Parathyroid adenoma (tissue), 2 donors: Measurements from ENCODE around the gene AFAP1L2.

Source experiments
- H2AFZ ChIP-seq: fragments of 300-600 bp; sonication (generic); one replicate; pipeline ENCODE4 v1.7.0; 2017; ENCODE audit warnings: antibody characterized with exemption, mild to moderate bottlenecking
- H3K27ac ChIP-seq: fragments of 300-600 bp; sonication (generic); one replicate; pipeline ENCODE4 v1.7.0; 2017
- H3K27me3 ChIP-seq: fragments of 300-600 bp; sonication (generic); one replicate; pipeline ENCODE4 v1.7.0; 2017; ENCODE audit warnings: low read length; ENCODE audit not compliant: control insufficient read depth, insufficient read depth
- H3K36me3 ChIP-seq: fragments of 300-600 bp; sonication (generic); one replicate; pipeline ENCODE4 v1.7.0; 2017; ENCODE audit warnings: low read length; ENCODE audit not compliant: control insufficient read depth, insufficient read depth
- H3K4me1 ChIP-seq: fragments of 300-600 bp; sonication (generic); one replicate; pipeline ENCODE4 v1.7.0; 2017; ENCODE audit warnings: control low read depth
- H3K4me2 ChIP-seq: fragments of 300-600 bp; sonication (generic); one replicate; pipeline ENCODE4 v1.7.0; 2017; ENCODE audit warnings: low read length
- H3K4me3 ChIP-seq: fragments of 300-600 bp; sonication (generic); one replicate; pipeline ENCODE4 v1.7.0; 2017; ENCODE audit warnings: low read depth, low read length
- H3K79me2 ChIP-seq: fragments of 300-600 bp; sonication (generic); one replicate; pipeline ENCODE4 v1.7.0; 2017; ENCODE audit warnings: control low read depth
- H3K9ac ChIP-seq: fragments of 300-600 bp; sonication (generic); one replicate; pipeline ENCODE4 v1.7.0; 2017; ENCODE audit warnings: mild to moderate bottlenecking
- H3K9me3 ChIP-seq: fragments of 300-600 bp; sonication (generic); one replicate; pipeline ENCODE4 v1.7.0; 2017; ENCODE audit warnings: low read length; ENCODE audit not compliant: control insufficient read depth
- TF ChIP-seq, protein P1 (sequence below): fragments of 300-600 bp; sonication (generic); IDR thresholded peaks from one replicate; pipeline ENCODE4 v1.7.0; 2017; ENCODE audit warnings: antibody characterized with exemption, mild to moderate bottlenecking
- donor health status: primary hyperparathyroidism.

The AFAP1L2 gene

DNA sequence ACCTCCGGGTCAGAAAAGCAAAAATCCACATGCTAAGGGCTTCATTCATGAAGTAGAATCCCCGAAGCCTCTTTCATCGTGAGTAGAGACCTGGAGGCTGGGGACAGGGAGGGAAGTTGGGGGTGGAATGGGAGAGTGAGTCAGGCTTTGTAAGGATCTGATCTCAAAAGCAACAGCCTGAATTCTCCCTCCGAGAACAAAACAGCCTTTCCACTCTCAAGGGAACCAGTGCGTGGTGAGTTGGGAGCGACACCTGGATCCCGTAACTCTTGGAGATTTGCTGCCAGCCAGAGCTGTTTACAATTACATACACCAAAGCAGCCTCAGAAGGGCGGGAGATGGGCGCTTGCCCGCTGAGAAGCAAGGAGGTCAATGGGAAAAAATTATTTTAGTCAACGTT is 10.8 kb downstream of the AFAP1L2 start:
- no peaks in the 10 kb centered on the region for H3K27me3 ChIP-seq
- H3K4me3 ChIP-seq, result peak overlapping the region; percentile 26
- H3K27ac ChIP-seq, result peak overlapping the region; percentile 91
- H3K4me1 ChIP-seq, result peaks cover 93% of the 10 kb centered on the region
- peak overlapping the region; percentile 47 for H3K4me2 ChIP-seq
- H3K79me2 ChIP-seq, result peaks cover 87% of the 10 kb centered on the region
- H3K9me3 ChIP-seq, result no peaks in the 10 kb centered on the region
- H2AFZ ChIP-seq, result no peak overlapping the region
- TF ChIP-seq, protein P1, sequence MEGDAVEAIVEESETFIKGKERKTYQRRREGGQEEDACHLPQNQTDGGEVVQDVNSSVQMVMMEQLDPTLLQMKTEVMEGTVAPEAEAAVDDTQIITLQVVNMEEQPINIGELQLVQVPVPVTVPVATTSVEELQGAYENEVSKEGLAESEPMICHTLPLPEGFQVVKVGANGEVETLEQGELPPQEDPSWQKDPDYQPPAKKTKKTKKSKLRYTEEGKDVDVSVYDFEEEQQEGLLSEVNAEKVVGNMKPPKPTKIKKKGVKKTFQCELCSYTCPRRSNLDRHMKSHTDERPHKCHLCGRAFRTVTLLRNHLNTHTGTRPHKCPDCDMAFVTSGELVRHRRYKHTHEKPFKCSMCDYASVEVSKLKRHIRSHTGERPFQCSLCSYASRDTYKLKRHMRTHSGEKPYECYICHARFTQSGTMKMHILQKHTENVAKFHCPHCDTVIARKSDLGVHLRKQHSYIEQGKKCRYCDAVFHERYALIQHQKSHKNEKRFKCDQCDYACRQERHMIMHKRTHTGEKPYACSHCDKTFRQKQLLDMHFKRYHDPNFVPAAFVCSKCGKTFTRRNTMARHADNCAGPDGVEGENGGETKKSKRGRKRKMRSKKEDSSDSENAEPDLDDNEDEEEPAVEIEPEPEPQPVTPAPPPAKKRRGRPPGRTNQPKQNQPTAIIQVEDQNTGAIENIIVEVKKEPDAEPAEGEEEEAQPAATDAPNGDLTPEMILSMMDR, result no peak
- H3K36me3 ChIP-seq, result no peaks in the 10 kb centered on the region
- no peak overlapping the region for H3K9ac ChIP-seq

DNA sequence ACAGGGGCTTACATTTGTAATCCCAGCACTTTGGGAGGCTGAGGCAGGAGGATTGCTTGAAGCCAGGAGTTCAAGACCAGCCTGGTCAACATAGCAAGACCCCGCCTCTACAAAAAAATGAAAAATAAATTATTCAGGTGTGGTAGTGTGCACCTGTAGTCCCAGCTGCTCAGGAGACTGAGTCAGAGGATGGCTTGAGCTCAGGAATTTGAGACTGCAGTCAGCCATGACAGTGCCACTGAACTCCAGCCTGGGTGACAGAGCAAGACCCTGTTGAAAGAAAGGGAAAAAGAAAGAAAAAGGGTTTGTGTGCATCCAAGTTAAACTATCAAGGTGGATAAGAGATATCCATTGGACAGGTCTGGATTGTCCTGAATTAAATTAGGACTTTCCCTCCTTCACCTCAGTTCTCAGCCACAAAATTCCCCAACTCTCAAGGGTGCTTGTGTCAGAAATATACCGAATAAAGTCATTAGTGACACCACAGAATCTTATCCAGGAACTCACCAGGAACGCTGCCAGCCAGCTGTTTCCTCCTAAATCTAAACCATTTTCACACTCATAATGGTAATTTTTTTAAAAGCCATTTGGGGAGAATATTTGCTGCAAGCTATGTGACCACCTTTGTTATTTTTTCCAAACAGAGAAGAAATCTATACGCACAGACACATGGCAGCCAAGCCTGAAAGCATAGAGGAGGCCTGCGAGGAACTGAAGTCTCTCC is 12.0 kb downstream of the AFAP1L2 start:
- Histone ChIP-seq H3K27me3 (no peaks in the 10 kb centered on the region), H3K27ac (peak overlapping the region; percentile 91), H3K9ac (no peak overlapping the region), H3K36me3 (no peaks in the 10 kb centered on the region), H3K79me2 (peaks cover 90% of the 10 kb centered on the region), H3K9me3 (no peaks in the 10 kb centered on the region), H3K4me1 (peaks cover 96% of the 10 kb centered on the region), H2AFZ (no peak overlapping the region), H3K4me2 (peak overlapping the region; percentile 47), H3K4me3 (no peak overlapping the region)
- TF ChIP-seq, protein P1, result no peak

DNA sequence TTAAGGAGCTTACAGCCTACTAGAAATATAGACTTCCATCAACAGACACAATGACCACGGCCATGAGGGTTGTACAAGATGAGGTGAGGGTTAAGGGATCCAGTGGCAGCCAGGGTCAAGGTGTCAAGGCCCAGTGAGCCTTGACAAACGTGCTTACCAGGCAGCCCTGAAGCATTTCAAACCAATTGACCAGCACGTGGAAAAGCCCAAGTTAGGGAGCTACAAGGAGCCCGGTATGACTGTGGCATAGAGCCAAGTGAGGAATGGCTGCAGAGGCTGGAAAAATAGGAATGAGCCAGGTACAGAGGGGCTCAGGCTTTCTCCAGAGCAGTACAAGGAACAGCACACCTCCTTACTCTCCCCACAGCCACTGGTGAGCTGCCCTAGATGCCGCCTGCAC is 12.7 kb downstream of the AFAP1L2 start:
- H2AFZ ChIP-seq, result no peak overlapping the region
- peak overlapping the region; percentile 21 for H3K4me2 ChIP-seq
- no peaks in the 10 kb centered on the region for H3K36me3 ChIP-seq
- H3K27ac ChIP-seq, result peak overlapping the region; percentile 91
- H3K9me3 ChIP-seq, result no peaks in the 10 kb centered on the region
- no peaks in the 10 kb centered on the region for H3K27me3 ChIP-seq
- H3K4me3 ChIP-seq, result no peak overlapping the region
- TF ChIP-seq, protein P1, result no peak
- no peak overlapping the region for H3K9ac ChIP-seq
- H3K4me1 ChIP-seq, result peaks cover 97% of the 10 kb centered on the region
- peaks cover 90% of the 10 kb centered on the region for H3K79me2 ChIP-seq

DNA sequence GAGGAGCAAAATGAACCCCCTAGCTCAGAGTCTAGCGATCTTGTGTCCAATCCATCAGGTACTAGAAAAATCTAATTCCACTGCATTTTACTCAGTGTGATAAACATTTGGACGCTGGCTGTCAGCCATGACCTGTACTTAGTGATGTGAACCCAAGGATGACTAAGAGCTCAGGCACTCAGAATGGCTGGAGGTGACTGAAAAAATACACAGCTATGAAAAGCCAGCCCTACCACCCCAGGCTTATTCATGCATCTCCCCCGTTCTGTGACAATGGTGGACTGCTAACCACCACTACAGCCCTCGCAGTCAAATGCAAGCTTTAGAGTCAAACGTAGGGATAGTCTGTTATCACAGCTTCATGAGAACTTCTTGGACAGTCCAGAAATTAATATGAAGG is 14.9 kb downstream of the AFAP1L2 start:
- H3K4me1 ChIP-seq, result peaks cover 98% of the 10 kb centered on the region
- peaks cover 91% of the 10 kb centered on the region for H3K79me2 ChIP-seq
- no peaks in the 10 kb centered on the region for H3K36me3 ChIP-seq
- no peak overlapping the region for H3K9ac ChIP-seq
- H3K27me3 ChIP-seq, result no peaks in the 10 kb centered on the region
- peak overlapping the region; percentile 63 for H3K4me2 ChIP-seq
- H2AFZ ChIP-seq, result no peak overlapping the region
- peak overlapping the region; percentile 91 for H3K27ac ChIP-seq
- no peaks in the 10 kb centered on the region for H3K9me3 ChIP-seq
- TF ChIP-seq, protein P1, result no peak
- peak overlapping the region; percentile 36 for H3K4me3 ChIP-seq

DNA sequence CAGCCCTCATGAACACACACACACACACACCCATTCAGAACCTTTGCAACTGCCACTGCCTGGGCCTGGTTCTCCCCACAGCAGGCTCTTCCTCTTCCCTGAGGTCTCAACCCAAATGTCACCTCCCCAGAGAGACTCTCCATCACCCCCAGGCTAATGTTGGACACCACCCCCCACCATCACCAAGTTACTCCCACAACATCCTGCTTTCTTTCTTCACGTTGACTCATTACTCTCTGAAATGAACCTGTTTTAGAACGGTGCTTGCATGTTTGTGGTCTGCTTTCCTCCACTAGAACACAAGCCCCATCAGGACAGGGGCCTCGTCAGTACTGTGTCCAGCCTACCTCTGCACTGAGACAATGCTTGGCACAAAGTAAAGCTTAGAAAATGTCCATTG is 16.0 kb downstream of the AFAP1L2 start:
- H3K4me3 ChIP-seq, result no peak overlapping the region
- H3K9me3 ChIP-seq, result no peaks in the 10 kb centered on the region
- no peaks in the 10 kb centered on the region for H3K36me3 ChIP-seq
- peak overlapping the region; percentile 91 for H3K27ac ChIP-seq
- no peak overlapping the region for H3K9ac ChIP-seq
- H2AFZ ChIP-seq, result no peak overlapping the region
- H3K27me3 ChIP-seq, result no peaks in the 10 kb centered on the region
- H3K4me2 ChIP-seq, result peak overlapping the region; percentile 63
- TF ChIP-seq, protein P1, result no peak
- peaks cover 89% of the 10 kb centered on the region for H3K79me2 ChIP-seq
- peaks cover 97% of the 10 kb centered on the region for H3K4me1 ChIP-seq
